ENCODE data around the gene APOA4. TPM values are rescaled to one million over a fixed set of nuclear protein-coding genes. Genes with fewer than 3 reads are reported as not detected.

APOA4 gene
- total RNA-seq, 1 donor from 2014 or later: not detected

GRCh38 chr11:116831790-116832349 is 8.8 kb upstream of the APOA4 start:
- intact Hi-C loops (cut with micrococcal nuclease): no loop called here

GRCh38 chr11:116830184-116830912 is 7.2 kb upstream of the APOA4 start:
- intact Hi-C loops (cut with micrococcal nuclease): no loop called here

GRCh38 chr11:116829525-116830183 is 6.5 kb upstream of the APOA4 start, which contains the start of gene APOC3:
APOC3 (plus strand) TSS chr11:116829907; CDS start chr11:116830583, 676 bp downstream.
- intact Hi-C loops (cut with micrococcal nuclease): no loop called here

GRCh38 chr11:116828632-116829524 is 5.8 kb upstream of the APOA4 start:
- intact Hi-C loops (cut with micrococcal nuclease): no loop called here

GRCh38 chr11:116827461-116827860 is 4.4 kb upstream of the APOA4 start:
- intact Hi-C loops (cut with micrococcal nuclease): no loop called here

- intact Hi-C loops (cut with micrococcal nuclease): no loop called here
These were observed 3.8 kb upstream of the APOA4 start for GRCh38 chr11:116826751-116827431.

- intact Hi-C loops (cut with micrococcal nuclease): no loop called here
These were observed 3.0 kb upstream of the APOA4 start for GRCh38 chr11:116825854-116826750.

GRCh38 chr11:116825434-116825833 is 2.3 kb upstream of the APOA4 start:
- intact Hi-C loops (cut with micrococcal nuclease): no loop called here

- intact Hi-C loops (cut with micrococcal nuclease): no loop called here
These were observed 529 bp downstream of the APOA4 start for GRCh38 chr11:116822575-116822974.

GRCh38 chr11:116821050-116821918 is 1.8 kb downstream of the APOA4 start:
- intact Hi-C loops (cut with micrococcal nuclease): no loop called here

- intact Hi-C loops (cut with micrococcal nuclease): no loop called here
These were observed 4.1 kb downstream of the APOA4 start for GRCh38 chr11:116819049-116819448.

GRCh38 chr11:116814502-116814901 is 8.6 kb downstream of the APOA4 start:
- intact Hi-C loops (cut with micrococcal nuclease): no loop called here

- intact Hi-C loops (cut with micrococcal nuclease): no loop called here
These were observed 9.2 kb downstream of the APOA4 start for GRCh38 chr11:116813781-116814471.

- intact Hi-C loops (cut with micrococcal nuclease): no loop called here
These were observed 9.9 kb downstream of the APOA4 start for GRCh38 chr11:116813170-116813569.

- intact Hi-C loops (cut with micrococcal nuclease): no loop called here
These were observed 11.0 kb downstream of the APOA4 start for GRCh38 chr11:116812109-116812508.

- intact Hi-C loops (cut with micrococcal nuclease): no loop called here
These were observed 11.9 kb downstream of the APOA4 start for GRCh38 chr11:116811194-116811593.

GRCh38 chr11:116808262-116809175 is 14.6 kb downstream of the APOA4 start:
- intact Hi-C loops (cut with micrococcal nuclease): no loop called here
